Inflammatory macrophage treated with lipopolysaccharide for 1 hour (primary cell): ENCODE measurements around the gene PRKCA.
A peak's percentile ranks its signal among the peaks of the same experiment; 100 is the strongest.
"Not testable (repeated sequence)": the region's sequence is repeated elsewhere in the genome, so short reads cannot be mapped to it uniquely, and the experiment has no call there.

ENCODE experiments used
- DNase-seq, 2 donors: peaks; one replicate each; pipeline ENCODE4 v3.0.0-alpha.2; 2020 to 2022

Gene PRKCA

GRCh38 chr17:66702106-66702936 lies 399.9 kb downstream of the PRKCA start:
- no peak for DNase-seq

GRCh38 chr17:66704858-66705520 lies 402.6 kb downstream of the PRKCA start:
- DNase-seq: no peak

DNA sequence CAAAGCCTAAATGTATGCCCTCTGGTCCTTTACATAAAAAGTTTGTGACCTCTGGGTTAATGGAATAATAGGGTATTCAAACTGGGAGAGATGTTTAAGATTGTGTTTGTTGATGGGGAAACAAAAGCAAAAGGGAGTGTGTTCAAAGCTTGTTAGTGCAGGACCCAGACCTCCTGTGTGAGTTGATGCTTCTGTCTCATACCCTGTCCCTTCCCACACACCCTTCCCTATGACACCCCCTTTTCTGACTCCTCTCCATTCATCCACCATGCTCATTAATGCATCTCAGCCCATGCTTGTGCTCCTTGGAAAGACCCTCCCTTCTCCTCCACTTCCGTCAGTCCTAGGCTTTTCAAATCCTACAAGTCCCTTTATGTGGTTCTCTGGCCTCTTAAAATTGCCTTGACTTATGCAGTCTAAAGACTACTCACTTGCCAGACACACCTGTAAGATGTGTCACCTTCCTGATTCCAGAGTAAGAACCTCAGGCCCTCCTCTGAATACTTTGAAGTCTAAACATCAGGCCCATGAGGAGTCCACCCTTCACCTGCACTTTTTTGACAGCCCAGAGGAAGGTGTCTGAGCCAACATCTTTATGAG lies 404.5 kb downstream of the PRKCA start:
- DNase-seq: no peak

- no peak for DNase-seq
Measured at GRCh38 chr17:66711401-66711800, 409.0 kb downstream of the PRKCA start.

GRCh38 chr17:66711881-66712321 lies 409.5 kb downstream of the PRKCA start:
- DNase-seq: no peak

GRCh38 chr17:66712453-66712852 lies 410.0 kb downstream of the PRKCA start:
- DNase-seq: no peak

- not testable (repeated sequence) for DNase-seq
Measured at GRCh38 chr17:66713021-66713532, 410.7 kb downstream of the PRKCA start.

- DNase-seq: no peak
Measured at GRCh38 chr17:66713533-66714042, 411.2 kb downstream of the PRKCA start.

DNA sequence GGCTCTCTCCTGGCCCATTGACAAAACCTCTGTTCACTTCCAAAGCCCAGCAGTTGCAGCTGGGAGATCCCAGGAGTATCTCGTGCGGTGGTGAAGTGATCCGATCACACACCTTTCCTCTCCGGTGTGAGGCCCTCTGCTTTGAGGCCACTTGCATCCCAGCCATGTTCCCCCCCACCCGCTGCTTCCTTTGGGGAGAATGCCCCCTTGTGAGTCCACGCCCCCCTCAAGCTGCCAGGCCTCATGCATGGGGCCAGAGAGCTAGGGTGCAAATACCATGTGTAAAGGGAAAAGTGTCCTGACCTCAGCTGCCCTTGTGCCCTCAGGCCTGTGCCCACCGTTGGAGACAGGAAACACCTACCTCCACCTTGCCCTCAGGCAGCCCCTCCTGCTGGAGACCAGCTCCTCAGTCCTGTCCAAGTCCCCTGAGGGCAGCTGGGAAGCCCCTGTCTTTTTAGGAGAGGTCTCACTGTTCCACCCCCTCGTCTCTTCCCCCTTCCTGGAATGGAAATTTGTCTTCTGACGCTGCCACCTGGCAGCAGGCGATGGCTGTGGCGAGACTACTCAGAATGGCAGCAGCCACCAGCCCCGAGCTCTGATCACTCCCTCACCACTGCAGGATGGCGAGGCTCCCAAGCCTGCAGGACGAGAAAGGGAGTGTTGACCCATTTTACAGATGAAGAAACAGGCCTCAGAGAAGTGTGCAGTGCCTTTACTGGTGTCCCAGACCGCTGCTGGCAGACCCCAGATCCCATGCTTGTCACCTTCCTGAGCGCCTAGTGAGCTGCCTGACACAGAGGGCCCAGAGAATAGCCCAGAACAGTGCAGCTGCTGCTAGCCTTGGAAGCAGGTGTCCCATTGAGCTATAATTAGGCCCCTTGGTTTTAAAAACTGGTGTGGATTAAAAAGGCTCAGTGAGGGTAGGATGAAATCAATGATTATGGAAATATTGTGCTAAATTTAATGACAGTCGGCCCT lies 411.9 kb downstream of the PRKCA start:
- DNase-seq: no peak

GRCh38 chr17:66715076-66715675 lies 412.8 kb downstream of the PRKCA start:
- DNase-seq: no peak

DNA sequence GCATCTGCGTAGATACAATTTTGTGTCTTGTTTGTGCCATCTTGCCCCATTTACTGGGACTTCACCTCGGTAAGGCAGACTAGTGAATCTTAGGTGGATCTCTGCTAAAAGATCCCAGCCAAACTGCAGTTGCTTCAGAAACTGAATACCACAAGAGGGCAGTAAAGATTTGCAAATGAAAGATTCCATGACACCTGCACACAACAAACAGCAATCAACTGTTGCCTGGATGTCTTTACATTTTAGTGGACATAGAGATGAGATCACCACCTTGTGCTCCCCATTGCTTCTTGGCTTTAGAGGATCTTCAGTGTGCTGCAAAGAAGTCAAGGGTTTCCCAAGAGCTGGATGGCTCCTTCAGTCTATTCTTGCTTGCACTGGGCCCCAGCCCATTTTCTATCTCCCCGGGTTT lies 413.3 kb downstream of the PRKCA start:
- peak; percentile 13 to 35 for DNase-seq

DNA sequence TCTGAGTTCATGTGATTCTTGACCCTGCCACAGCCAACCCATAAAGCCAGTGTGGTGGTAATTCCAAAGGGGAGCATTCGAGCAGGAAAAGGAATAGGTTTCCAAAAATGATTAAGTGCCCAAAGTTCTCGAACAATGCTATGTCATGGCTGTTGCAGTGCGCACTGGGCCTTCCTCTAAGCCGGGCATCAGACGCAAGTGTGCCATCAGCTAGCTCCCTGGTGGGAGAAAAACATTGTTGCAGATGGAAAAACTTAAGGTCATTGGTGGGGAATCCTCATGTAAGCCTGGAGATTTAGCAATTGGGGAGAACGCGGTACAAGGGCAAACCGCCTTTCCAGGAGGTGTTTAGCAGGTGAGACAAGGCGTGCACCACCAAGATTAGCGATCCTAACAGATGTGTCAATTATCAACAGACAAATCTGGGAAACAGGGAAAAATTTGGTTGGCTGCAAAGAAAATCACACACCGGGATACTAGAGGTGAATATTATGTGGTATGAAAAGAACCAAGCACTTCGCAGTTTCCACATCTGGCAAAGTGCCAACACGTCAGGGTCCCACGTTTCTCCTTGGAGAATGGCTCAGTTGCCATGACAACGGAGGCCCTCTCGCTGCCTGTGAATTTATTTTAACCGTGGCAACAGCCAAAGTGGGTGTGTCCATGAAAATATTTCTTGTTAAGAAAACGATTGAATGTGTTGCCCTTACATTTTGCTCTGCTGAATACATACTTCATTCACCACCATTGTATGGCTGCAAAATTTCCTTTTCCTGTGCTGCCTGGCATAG lies 414.0 kb downstream of the PRKCA start:
- no peak for DNase-seq

- DNase-seq: no peak
Measured at GRCh38 chr17:66717641-66718058, 415.2 kb downstream of the PRKCA start.

- DNase-seq: no peak
Measured at GRCh38 chr17:66720027-66720426, 417.6 kb downstream of the PRKCA start.

DNA sequence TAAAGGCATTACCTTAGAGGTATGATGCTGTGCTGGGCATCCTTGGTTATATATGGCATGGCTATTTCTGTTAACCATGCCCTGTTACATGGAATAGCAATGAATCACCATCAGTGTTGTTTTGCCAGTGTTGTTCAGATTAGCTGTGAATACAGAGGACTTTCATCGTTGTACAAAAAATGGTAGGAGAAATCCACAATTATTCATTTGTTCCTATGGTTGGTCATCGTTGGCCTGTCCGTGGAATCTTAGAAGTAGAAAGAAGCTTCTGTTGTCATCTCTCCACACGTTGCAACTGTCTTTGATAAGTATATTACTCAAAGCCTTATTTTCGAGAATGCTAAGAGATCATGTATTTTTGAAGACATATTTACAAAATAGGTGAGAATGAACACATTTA lies 418.2 kb downstream of the PRKCA start:
- no peak for DNase-seq

DNA sequence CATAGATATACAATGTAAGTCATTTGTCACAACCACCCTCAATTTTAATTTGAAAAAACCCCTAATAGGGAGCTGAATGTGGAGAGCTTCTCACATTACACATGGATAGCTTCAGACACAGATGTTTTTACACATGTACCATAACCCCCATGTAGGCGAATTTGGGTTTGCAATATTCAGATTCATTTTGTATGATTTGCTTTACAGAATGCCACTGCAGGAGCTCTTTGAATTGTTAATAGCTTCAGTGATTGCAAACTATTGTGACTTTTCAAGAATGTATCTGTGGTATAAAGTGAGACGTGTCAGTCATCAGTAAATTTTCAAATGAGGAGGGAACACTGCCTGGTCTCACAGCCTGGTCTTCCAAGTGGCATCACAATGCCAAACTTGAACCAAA lies 419.9 kb downstream of the PRKCA start:
- no peak for DNase-seq

DNA sequence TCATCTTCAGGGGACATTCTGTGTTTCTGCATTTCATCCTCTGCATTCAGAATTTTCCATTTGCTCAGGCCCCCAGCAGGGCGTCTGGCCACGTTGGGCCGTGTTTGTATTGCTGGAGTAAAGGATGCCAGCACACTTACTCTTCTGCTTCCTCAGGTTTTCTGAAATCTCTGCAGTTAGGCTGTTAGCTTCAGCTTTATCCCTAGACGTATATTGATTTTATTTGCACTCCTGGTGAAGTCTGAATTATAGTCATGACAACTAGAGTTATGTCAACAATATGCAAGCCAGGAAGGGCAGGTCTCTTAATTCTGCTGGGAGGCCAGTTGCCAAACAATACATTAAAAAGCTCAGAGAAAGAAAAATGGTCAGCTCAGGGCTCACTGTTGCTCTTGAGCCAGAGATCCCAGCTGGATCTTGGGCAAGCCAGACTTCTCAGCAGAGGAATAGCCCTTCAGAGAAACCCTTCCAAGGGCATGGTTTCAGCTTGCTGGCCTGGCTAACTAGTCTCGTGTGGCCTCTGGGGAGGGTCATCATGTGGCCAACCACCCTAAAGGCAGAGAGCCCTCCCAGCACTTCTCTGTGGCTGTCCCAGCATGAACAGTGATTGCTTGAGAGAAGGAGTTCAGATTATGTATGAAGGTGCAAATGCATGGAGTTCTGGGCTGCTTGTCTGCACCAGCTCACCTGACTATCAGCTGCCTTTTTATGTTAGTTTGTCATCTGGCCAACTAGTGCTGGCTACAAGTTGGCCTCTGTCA lies 422.3 kb downstream of the PRKCA start:
- DNase-seq: no peak

- DNase-seq: not testable (repeated sequence)
Measured at GRCh38 chr17:66725438-66725837, 423.0 kb downstream of the PRKCA start.

DNA sequence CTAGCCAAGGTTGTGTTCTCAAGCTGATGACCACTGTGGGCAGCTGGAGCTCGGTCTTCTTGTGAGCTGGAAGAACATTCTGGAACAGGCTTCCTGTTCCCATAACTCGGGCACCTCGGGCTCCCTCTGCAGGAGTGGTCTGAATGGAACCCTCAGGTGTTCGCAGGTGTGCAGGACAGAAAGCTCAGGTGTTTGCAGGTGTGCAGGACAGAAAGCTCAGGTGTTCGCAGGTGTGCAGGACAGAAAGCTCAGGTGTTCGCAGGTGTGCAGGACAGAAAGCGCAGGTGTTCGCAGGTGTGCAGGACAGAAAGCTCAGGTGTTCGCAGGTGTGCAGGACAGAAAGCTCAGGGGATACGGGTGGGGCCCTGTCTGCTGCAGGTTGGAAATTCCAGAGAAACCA lies 423.5 kb downstream of the PRKCA start:
- no peak for DNase-seq

- no peak for DNase-seq
Measured at GRCh38 chr17:66726371-66726770, 424.0 kb downstream of the PRKCA start.
